ENCODE data around the gene VPS35.
"Not testable (repeated sequence)": the region's sequence is repeated elsewhere in the genome, so short reads cannot be mapped to it uniquely, and the experiment has no call there.

The VPS35 gene

GRCh38 chr16:46650254-46650623 is 38.7 kb downstream of the VPS35 start:
- DNase-seq: no peak

GRCh38 chr16:46649588-46650253 is 39.3 kb downstream of the VPS35 start:
- DNase-seq: no peak

DNA sequence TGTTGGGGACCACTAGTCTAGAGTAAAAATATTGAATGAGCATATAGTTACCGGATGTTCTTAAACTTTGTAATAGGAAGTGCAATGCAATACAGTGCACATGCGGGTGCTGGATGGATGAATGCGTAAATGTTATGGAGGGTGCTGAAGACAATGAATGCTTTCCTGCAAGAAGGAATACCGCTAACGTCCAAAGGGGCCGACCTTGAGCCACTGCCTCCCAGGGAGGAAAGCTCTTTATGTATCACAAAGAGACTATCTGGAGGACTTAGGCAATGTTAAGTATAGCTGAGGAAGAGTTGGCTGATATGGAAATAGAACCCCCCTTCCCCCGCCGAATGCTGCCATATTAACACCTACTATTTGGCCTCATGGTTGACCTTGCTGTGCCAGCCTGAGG is 40.3 kb downstream of the VPS35 start:
- no peak for DNase-seq

- peak; percentile 21 for DNase-seq
Measured at GRCh38 chr16:46638947-46639925, 49.7 kb downstream of the VPS35 start.

DNA sequence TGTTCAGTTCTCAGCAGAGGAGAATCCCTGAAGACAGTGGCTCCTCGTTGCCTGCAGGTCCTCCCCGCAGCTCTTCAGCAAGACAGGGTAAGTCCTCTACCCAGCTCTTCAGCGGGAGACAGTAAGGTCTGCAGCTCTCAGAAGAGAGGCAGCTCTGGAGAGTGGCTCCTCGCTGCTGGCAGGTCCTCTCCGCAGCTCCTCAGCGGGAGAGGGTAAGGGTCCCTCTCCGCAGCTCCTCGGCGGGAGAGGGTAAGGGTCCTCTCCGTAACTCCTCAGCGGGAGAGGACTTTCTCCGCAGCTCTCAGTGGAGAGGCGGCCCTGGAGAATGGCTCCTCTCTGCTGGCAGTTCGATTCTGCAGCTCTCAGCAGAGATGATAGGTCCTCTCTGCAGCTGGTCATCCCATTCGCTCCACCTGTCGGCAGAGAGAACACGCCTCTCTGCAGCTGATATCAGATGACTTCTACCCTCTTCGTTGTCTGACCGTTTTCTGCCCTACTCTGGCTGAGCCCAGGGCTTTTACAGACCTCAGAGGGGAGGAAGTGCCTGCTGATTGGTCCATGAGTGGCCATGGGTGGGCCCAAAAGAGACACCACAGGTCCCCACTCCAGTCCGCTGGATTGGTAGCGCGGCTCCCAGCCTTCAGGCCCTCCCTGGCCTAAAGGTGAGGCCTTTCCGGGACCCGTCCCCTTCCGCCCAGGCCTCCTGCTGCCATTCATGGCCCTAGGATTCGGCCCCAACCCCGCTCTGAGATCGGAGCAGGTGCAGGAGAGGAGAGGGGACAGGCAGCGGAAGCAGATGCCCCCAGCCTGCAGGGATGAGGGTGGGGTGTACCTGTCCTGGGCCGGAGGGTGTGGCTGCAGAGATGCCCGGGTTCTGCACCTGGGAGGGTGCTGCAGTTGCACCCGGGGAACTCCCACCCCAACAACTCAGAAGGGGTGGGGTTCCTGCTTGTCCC is 55.9 kb downstream of the VPS35 start:
- DNase-seq: no peak

GRCh38 chr16:46629331-46630219 is 59.4 kb downstream of the VPS35 start:
- DNase-seq: peak; percentile 42

DNA sequence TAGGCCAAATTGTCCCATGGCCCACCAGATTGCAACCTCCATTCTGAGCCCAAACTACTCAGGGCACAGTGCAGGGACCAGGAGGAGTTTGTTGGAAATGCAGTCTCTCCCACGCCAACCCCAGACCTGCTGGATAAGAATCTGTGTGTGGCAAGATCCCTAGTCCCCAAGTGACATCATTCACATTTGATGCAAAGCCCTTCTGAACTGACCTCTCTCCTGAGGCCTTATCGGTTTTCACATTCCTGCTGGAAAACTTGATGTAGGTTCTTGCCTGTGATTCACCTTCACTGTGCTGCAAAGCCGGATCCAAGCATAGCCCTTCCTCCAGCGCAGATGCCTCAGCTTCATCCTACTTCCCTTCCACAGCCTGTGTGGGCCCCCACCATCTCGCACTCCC is 61.2 kb downstream of the VPS35 start:
- no peak for DNase-seq

DNA sequence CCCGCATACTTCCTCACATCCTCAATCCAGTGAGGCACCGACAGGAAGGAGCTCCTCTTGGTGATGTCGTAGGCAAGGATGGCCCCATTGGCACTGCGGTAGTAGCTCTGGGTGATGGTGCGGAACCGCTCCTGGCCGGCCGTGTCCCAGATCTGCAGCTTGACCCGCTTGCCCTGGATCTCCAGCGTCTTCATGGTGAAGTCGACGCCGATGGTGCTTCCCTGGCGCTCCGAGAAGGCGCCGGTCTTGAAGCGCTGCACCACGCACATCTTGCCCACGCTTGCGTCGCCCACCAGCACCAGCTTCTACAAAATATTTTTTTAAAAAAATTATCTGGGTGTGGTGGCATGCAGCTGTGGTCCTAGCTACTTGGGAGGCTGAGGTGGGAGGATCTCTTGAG is 62.3 kb downstream of the VPS35 start:
- not testable (repeated sequence) for DNase-seq

DNA sequence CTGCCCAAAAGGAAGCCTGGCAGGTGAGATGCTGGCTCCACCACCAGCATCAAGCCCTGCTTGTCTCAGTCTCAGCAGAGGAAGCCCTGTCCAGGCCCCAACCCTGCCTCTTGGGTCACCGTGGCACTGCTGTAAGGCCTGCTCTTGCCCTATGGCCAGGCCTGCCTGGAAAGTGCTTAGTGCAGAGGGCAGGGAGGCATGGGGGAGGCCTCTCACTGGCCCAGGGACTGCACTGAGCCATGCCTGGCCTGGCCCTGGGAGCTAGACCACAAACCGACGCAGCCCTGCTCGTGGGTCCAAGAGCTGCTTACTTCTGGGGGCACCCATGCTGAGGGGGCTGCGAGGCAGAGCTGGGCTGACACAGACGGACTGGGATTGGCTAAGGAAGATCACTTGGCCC is 64.1 kb downstream of the VPS35 start:
- not testable (repeated sequence) for DNase-seq

DNA sequence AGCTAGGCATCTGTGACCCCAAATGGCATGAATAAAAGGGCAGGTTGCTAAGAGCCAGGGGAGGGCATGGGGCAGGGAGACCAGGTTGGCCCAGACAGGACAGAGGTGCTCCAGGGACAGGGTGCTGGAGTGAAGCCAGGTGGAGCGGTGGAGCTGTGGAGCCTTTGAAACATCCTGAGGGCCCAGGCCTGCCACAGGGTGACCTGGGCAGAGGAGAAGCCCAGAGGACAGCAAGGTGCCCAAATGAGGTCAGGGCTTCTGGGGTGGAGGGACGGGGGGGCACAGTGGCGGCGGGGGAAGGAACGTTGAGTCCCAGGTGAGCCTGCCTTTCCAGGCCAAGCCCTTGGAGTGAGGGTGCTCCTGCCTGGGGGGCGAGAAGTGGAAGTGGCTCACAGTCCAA is 65.3 kb downstream of the VPS35 start:
- not testable (repeated sequence) for DNase-seq

DNA sequence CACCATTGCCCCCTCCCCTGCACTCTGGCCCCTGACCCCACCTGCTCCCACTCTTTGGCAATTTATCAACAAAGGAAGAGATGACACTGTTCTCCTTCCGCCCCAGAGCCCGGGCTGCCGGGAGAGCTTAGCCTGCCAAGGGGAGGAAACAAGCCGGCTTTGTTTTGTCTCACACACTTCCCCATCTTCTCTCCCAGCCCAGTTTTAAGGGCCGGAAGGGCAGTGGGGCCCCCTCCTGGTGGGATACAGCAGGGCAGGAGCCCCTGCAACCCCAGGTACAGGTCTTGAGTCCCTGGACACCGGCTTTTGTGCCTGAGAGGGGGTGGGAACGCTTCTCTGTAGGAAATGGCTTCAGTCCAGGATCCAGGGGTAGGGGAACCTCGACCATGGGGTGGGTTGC is 65.7 kb downstream of the VPS35 start:
- not testable (repeated sequence) for DNase-seq

DNA sequence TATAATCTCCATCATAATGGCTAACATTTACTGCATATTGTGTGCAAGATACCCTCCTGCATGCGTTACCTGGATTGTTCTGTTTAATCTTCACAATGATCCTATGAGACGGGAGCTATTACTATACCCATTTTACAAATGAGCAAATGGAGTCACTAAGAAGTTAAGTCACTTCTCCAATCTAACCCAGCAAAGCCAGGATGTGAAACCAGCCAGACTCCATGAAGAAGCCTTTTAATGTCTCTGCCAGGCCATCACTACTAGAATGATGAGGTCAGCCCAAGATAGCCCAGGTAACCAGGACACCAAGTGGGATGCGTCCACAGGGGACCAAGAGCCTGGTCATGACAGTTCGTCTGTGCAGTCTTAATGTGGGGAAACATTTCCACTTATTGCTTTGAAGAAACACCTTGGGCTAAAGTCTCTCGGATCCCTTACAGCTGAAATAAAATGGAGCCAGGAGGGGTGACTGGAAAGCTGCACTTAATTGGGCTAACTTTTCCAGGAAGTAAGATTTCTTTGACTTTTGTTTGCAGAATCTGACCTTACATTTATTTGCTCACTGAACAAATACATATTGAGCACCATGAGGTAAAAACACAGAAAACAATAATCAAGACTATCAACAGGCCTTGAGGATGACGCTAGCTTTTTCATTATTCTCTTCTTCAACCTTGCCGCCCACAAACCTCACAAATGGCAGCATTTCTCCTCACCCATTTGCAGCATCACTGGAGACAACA is 66.9 kb downstream of the VPS35 start:
- DNase-seq: no peak

- DNase-seq: peak; percentile 82
Measured at GRCh38 chr16:46621006-46621933, 67.7 kb downstream of the VPS35 start, which contains the start of gene SHCBP1. Gene SHCBP1, minus strand, starts transcription at chr16:46621379. Its CDS starts 20 bp downstream, at chr16:46621359.

GRCh38 chr16:46620266-46621005 is 68.5 kb downstream of the VPS35 start:
- DNase-seq: no peak

DNA sequence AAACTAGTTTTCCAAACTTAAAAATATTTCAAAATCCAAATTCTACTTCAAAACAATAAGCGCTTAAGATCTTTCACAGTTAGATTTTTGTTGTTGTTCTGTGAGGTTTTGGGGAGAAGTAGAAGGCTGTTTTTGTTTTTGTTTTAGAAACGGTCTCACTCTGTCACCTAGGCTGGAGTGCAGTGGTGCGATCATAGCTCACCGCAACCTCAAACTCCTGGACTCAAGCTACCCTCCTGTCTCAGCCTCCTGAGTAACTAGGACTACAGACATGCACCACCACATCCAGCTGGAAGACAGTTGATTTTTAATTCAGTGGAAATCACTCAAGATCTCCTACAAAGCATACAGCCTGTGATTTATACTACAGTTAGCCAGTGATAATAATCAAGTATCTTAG is 70.5 kb downstream of the VPS35 start:
- no peak for DNase-seq

GRCh38 chr16:46614006-46614405 is 75.0 kb downstream of the VPS35 start:
- DNase-seq: no peak

GRCh38 chr16:46613352-46613751 is 75.6 kb downstream of the VPS35 start:
- no peak for DNase-seq

- no peak for DNase-seq
Measured at GRCh38 chr16:46612121-46612520, 76.9 kb downstream of the VPS35 start.

DNA sequence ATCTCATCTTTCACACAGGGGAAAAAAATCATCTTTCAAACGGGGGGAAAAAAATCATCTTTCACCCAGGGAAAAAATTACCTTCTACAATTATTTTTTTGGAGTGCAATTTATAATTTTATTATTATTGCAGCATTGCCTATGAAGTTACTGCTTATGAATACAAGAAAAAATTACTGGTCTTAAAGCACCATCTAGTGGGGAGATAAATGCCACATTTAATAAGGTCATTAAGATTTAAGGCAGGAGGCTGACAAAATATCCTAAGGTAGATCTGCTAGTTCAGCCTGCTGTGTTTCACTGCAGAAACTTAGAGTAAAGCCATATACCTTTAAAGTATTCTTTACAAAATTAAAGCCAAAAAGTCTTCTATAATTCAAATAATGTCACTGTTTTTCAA is 81.4 kb downstream of the VPS35 start:
- peak; percentile 5 for DNase-seq
